Smooth muscle cell of the pulmonary artery (primary cell): ENCODE measurements around the gene FLRT1. TPM values are rescaled to one million over a fixed set of nuclear protein-coding genes. Genes with fewer than 3 reads are reported as not detected.

Experiments
- total RNA-seq: library from RNA; depleted of rRNA; stranded (reverse); fragments of >200 nt; gene quantifications from 2 replicates; pipeline ENCODE4 v1.2.3, GENCODE V29; 2014

The FLRT1 gene
- total RNA-seq: 0.03 and 0.07 TPM in 2 replicates

GRCh38 chr11:64035576-64035975 lies at the start of gene FLRT1:
TSS of gene FLRT1 (plus strand) at chr11:64035931. CDS start at chr11:64116268, 80,337 bp downstream.

GRCh38 chr11:63986156-63986931 lies 49.4 kb upstream of the FLRT1 start, which contains the start of gene OTUB1:
TSS of gene OTUB1 (plus strand) at chr11:63986438. CDS start at chr11:63986457, 19 bp downstream.

Other genes with a start within 250 kb of the FLRT1 start
- gene SPINDOC, start 222.5 kb upstream of the FLRT1 start, total RNA-seq: 10.7 and 15.6 TPM in 2 replicates
- gene MARK2, start 196.8 kb upstream of the FLRT1 start, total RNA-seq: 10.3 and 12.0 TPM in 2 replicates
- gene RCOR2, start 118.8 kb upstream of the FLRT1 start, total RNA-seq: 2.3 and 5.8 TPM in 2 replicates
- 10.9 and 13.8 TPM in 2 replicates for gene NAA40, start 96.9 kb upstream of the FLRT1 start, total RNA-seq
- gene COX8A, start 61.3 kb upstream of the FLRT1 start, total RNA-seq: 333 and 338 TPM in 2 replicates
- 43.1 and 44.3 TPM in 2 replicates for gene OTUB1, start 49.5 kb upstream of the FLRT1 start, total RNA-seq
- 12.6 and 19.2 TPM in 2 replicates for gene MACROD1, start 130.2 kb downstream of the FLRT1 start, total RNA-seq
- gene STIP1, start 150.2 kb downstream of the FLRT1 start, total RNA-seq: 111 and 134 TPM in 2 replicates
- gene FERMT3, start 170.8 kb downstream of the FLRT1 start, total RNA-seq: 4.1 and 21.1 TPM in 2 replicates
- 26.2 and 30.4 TPM in 2 replicates for gene TRPT1, start 190.3 kb downstream of the FLRT1 start, total RNA-seq
- 46.1 and 50.8 TPM in 2 replicates for gene NUDT22, start 190.3 kb downstream of the FLRT1 start, total RNA-seq
- 13.2 and 14.5 TPM in 2 replicates for gene DNAJC4, start 194.6 kb downstream of the FLRT1 start, total RNA-seq
- gene VEGFB, start 198.7 kb downstream of the FLRT1 start, total RNA-seq: 54.3 and 83.2 TPM in 2 replicates
- 80.7 and 81.8 TPM in 2 replicates for gene FKBP2, start 205.2 kb downstream of the FLRT1 start, total RNA-seq
- 144 and 186 TPM in 2 replicates for gene PPP1R14B, start 211.0 kb downstream of the FLRT1 start, total RNA-seq
- 39.9 and 51.0 TPM in 2 replicates for gene PLCB3, start 215.6 kb downstream of the FLRT1 start, total RNA-seq
- gene BAD, start 248.7 kb downstream of the FLRT1 start, total RNA-seq: 52.2 and 56.6 TPM in 2 replicates
- 14.8 and 15.1 TPM in 2 replicates for gene GPR137, start 249.9 kb downstream of the FLRT1 start, total RNA-seq